HG03354 (cell line): ENCODE data around the gene GPHB5.
A peak's percentile ranks its signal among the peaks of the same experiment; 100 is the strongest.
"Not testable (repeated sequence)": the region's sequence is repeated elsewhere in the genome, so short reads cannot be mapped to it uniquely, and the experiment has no call there.

Source experiments
- ATAC-seq: cut with Tn5 transposase; IDR thresholded peaks from one replicate; pipeline ENCODE4 v1.9.1; 2021; ENCODE audit warnings: mild to moderate bottlenecking; ENCODE audit not compliant: unreplicated experiment, poor library complexity, severe bottlenecking

GPHB5 gene

DNA sequence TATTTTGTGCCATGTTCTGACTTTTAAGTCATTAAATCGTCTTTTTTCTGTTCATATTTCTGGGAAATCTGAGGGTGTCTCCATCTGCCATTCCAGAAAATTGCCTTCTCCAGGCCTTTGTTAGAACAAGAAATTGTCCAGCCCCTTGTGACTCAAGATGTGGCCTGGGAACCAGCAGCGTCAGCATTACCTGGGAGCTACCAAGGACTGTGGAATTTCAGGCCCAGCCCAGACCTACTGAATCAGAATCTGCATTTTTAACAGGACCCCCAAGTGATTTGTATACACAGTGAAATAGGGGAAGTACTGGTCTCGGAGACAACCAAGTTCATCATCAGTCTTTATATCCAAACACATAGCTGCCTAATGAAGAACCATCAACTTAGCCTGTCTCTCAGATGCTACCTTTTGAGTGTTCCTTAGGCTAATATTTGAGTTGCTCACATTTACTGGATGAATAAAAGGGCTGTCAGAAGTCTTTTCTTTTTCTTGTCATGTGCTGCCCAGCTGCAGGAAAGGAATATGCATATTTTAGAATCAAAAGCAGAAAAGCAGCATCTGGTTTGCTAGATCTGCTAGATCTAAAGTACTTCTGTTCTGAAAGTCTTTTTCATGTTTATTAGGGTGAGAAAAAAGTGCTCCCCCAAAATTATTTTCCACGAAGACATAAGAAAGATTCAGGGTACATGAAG lies 21.2 kb downstream of the GPHB5 start:
- no peak for ATAC-seq

DNA sequence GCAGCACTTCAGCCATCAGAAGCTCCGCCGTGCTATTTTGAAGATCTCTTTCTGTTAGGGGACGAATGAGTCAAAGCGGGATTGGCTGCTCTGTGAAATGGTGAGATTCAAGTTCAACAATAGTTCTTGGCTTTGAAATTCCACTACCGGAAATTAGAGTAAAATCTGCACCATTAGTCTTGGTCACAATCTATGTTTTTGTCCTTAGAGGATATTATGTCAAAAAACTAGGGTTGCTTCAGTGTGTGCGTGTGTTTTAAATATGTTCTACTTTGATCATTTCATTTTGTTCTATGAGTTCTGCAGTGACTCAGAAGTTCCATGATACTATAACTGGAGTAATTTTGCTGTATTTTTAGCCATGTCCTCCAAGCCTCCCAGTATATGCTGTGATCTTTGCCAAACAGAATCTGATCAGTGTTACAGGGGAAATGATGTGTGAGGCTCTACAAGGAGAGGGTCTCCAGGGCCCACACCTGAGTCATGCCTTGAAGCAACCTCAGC lies 22.6 kb downstream of the GPHB5 start:
- no peak for ATAC-seq

DNA sequence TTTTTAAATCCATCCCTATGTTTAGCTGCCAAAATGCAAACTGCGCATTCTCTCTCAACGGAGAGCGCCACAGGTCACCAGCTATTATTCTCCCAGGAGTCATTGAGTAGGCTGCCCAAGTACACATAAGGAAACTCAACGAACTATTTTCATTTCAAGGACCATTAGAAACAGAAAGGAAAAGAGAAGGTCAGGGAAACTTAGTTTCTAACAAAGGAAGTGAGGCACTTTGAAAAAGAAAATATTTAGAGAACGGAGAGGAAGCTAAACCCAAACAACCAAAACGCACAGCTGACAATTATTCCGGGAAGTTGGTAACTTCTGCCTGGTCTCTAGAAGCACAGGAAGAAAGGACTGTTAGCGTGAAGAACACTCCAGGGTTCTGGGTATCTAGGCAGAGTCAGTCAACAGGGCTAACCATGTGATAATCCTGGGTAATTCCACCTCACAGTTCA lies 23.5 kb downstream of the GPHB5 start:
- ATAC-seq = no peak

DNA sequence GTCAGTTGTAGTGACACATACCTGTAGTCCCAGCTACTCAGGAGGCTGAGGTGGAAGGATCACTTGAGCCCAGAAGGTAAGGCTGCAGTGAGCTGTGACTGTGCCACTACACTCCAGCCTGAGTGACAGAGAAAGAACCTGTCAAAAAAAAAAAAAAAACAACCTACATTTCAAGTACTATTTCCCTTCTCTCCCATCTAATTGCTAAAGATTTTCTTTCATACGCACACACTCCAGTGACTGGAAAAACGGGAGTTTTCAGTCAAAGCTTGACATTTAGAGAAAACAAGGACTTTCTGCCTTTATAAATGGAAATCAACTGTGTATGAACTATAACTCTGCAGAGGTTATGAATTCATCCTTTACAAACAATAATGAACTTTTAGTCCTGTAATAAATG lies 25.9 kb downstream of the GPHB5 start:
- no peak for ATAC-seq

DNA sequence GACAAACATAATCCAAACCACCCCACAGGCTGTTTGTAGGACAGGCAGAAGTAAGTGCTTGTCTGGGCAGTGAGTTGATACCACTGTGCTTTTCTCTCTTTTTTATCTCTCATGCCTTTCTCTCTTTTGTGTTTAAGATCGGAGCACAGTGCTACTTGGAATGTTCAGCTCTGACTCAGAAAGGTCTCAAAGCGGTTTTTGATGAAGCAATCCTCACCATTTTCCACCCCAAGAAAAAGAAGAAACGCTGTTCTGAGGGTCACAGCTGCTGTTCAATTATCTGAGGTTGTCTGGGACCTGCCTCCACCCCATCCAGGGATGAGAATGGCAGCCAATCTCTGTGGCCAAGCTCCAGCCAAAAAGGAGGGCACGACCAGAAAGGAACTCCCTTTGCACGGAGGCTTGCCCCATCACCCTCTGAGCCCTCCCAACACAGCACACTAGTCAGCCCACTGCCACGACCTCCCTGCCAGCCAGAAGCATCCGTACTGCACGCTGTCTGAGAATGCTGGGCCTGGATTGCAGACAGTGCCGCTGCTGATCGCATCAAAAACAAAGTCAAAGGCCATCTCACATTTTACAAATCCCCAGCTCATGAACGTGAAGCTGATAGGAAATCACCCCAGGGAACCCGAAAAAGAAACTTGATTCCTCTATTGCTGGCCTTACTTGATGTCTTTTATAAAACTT lies 27.8 kb downstream of the GPHB5 start:
- no peak for ATAC-seq

DNA sequence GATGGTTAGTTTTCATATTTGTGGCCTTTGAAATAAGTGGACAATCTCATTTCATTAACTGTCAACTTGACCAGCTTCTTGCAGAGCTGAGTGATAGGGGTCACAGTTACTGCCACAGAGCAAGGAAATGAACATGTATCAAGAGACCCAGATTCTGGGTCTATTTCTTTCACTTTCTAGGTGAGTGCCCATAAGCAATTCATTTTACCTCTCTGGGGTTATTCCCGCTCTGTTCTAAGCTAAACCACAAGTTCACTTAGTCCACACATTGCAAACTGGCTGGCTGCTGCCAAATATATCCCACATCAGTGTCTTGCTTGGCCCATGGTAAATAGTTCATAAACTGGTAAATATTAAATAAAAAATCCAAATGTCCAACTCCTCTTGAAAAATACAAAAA lies 29.9 kb downstream of the GPHB5 start:
- no peak for ATAC-seq

DNA sequence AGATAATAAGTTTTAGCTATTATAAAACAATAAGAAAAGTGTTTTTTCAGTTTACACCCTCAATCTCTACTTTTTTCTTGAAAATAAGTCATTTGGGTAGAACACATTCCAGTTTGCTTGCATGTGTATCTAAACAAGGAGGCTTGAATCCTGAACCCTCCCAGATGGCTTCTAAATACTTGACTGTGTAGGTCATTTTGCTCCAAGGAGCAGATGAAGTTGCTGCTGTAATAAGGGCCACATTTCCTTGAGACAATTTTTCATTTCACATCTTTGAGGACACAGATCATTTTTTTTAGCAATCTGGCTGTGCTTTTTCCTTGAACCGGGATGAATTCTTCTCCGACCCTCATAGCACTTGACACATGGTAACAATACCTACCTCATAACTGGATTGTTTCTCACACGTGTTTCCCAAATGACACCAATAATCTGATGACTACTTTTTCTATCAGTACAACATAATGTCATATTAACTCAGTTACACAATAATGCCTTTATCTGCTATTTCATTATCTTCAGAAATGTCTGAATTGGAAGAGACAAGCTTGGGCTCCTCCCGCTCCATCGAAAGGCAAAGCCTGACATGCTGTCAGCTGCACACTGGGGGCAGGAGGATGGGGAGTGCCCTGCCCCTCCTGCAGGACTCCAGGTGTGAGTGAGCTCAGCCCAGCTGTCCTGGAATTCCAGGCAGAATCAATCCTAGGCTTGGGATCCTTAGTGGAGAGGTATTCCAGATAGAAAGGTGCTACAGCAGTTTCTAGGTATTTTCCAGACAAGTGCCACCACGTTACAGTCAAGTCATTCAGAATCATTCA lies 30.9 kb downstream of the GPHB5 start:
- no peak for ATAC-seq

DNA sequence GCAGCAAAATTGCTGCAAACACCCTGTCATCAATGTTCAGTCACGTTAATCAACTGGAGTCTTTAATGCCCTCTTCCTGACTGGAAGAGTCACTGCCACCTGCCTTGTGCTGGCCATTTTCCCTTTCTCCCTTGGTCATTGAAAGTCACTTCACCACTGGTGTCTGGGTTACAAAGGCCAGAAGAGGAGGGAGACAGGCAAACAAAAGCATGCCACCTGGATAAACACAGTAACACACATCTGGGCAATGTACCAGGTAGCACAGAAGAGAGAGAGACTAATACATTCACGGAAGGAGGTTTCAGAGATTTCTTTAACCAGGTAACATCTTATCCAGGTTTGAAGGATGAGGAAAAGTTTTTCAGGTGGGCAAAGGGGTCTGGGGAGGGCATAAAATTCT lies 32.7 kb downstream of the GPHB5 start:
- no peak for ATAC-seq

DNA sequence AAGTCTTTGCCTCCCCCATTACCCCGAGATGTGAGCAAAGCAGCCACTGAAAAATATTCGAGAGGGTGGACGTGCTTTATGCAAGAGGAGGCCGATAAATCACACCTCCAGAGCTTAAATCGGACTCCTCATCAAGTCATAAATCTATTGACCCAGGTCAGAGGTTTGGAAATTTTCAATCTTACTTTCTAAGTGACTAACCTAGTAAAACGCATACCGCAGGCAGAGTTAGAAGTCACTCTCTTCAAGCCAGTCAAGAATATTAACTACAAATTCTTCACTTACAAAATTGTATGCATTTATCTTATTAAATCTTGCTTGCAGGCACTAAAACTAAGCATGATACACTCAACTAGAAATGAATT lies 34.9 kb downstream of the GPHB5 start:
- no peak for ATAC-seq

DNA sequence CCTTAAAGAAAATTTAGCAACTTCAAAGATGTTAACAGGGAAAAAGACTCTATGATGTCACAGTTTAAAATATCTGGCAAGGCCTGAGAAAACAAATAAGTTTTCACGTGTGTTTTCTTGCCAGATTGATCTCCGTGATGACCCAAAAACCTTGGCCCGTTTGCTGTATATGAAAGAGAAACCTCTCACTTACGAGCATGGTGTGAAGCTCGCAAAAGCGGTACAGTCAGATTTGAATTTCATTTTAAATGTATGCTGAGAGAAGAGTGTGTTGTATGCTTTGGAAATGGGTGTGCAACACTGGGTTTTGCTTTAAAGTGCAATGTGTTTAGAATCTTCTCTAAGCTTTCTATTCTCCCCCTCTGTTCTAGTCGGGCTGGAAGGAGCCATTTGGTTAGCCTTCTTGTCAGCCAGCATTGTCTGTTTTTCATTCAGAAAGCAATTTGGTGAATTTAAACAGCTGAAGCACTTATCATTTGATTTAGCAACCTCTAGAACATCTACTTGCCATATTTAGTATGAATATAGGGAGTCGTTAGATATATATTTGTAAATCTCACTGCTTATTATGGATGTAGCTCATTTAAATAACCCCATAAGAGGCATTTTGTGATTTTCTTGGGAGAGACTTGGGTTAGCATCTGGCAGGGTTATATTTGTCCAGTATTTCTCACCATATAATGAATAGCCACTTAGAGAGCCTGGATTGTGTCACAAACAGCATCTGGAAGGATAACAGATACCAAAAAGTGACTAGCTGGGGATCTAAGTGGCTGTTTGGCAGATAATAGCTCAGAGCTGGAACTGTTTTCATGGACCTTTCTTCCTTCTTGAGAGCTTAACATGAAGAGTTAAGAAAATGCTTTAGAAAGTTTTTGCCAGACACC lies 35.5 kb downstream of the GPHB5 start:
- ATAC-seq = no peak

DNA sequence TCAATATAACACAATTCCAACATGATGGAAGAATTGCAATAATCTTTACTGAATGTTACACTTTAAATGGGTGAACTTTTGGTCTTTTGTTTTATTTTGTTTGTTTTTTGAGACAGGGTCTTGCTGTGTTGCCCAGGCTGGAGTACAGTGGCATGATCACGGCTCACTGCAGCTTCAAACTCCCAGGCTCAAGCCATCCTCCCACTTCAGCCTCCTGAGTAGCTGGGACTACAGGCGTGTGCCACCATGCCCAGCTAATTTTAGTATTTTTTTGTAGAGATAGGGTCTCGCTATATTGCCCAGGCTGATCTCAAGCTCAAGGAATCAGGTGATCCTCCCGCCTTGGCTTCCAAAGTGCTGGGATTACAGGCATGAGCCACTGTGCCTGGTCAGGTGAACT lies 38.8 kb downstream of the GPHB5 start:
- not testable (repeated sequence) for ATAC-seq

DNA sequence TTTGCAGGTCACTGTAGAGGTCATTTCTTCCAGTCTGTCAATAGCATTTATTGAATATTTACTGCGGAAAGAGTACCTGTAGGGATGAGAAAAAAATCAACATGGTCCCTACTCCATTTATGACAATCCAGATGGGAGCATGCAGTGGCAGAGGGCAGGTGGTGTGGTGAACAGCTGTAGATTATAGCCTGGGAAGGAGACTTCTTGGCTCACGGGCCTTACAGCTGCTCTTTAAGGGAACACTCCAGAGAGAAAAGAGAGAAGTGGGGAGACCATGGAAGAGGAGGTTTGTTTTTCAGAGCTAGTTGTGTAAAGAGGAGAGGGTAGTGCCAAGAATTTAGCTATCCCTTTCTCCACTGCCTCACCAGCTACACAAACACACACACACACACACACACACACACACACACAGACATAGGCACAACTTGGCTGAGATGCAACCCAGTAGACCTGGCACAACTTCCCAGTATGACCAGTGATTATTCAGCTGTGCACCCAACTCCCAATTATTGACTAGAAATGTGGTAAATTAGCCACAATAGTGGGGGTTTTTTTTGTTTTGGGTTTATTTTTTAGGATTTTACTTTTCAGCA lies 41.0 kb downstream of the GPHB5 start:
- no peak for ATAC-seq

DNA sequence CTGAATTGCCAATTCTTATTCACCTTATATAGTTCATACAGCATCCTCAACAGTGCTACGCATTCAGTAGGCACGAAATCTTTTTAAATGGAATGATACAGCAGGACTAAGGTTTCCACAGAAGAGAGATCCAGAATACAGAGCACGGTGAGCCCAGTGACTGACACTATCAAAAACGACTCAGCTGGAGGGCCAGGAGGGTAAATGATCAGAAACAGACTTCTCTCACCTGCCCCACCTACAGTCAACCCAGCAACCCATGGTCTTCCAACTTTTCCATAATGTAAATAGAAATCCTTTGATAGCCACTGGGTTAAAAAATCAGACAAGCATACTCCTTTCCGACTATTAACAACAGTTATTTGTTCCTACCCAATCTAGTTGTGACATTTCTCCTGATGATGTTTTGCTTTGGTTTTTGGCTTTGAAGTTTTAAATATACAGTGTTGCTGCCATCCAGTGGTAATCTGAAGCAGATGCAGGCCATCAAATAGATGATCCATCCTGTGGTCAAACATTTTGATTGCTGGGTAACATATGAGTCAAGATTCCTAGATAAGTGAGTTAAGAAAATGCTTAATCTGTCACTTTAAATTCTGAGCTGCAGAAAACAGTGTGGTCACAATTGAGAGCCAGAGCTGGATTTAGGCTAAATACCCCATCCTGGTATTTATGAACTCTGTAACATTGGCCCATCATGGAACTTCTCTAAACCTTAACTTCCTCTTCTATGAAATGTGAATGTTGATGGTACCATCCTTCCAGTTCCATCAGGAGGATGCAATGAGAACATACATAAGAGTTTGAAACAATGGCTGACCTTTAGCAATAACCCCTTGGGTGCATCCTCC lies 42.0 kb downstream of the GPHB5 start:
- ATAC-seq = peak; percentile 78

DNA sequence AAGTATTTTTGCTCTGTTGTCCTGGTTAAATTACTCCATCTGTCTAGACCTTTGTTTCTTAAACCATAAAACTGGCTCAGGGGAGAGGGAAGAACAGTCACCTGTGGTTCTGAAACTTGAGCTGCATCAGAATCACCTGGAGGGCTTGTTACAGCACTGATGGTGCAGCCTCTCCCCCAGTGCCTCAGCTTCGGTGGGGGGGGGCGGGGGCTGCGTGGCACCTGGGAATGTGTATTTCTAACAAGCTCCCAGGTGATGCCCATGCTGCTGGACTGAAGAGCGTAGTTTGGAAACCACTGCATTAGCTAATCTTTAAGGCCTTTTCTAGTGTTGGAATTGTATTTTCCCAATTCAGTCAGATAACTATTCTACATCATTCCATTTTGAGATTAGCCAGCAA lies 42.7 kb downstream of the GPHB5 start:
- ATAC-seq = no peak

DNA sequence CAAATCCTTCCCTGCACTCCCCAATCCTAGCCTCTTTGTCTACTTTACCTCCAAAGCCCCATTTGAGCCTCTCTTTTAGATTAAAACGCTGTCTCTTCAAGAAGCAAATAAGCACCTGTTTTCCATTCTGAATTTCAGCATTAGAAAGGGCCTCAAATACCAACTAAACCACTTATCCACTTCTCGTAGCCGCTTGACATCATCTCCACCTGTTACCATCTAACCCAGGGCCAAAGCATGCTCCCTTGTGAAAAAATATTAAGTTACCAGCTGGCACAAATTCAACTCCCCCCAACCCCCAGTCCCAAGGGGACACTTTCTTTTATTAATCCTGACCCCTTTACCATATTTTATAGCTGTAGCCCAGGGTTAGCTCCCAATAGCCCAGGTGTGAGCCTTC lies 43.1 kb downstream of the GPHB5 start:
- no peak for ATAC-seq

DNA sequence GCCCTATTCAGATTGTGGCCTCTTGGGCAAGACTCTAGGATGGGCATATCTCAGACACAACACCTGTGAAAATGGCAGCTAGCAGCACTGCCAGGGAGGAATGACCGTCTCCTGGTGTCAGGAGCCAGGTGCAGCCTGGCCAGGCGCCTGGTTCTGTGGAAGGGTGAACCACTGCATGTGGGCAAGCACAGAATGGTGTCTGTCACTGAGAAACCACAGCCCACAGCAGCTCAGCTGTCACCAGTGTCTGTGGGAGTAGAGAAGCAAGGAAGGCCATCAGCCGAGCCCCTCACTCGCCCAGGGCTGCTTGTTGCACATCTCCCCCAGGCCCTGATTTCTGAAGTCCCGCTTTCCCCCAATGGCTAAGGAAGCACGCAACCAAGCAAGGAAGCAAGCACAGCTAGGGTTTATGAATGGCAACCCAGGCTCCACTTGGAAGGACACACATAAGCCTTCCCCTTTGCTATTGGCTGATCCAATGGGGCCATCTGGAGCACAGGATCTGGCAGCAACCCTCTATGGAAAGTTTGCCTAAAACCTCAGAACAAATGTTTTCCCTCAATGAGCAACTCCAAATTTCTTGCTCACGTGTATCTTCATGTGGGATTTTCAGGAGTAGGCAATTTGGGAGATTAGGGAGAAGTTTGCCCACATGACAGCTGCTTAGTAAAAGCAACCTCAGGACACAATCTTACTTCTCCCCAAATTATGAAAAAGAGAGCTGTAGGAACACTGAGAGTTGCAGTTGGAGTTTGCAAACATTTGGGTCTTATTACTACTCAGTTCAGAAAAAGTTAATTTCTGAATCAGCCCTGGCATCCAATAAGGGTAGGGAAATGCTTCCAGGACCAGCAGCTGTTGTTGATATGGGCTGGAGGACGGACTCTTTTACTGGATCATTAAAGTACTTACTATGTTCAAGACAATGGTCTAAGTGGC lies 44.7 kb downstream of the GPHB5 start:
- no peak for ATAC-seq

DNA sequence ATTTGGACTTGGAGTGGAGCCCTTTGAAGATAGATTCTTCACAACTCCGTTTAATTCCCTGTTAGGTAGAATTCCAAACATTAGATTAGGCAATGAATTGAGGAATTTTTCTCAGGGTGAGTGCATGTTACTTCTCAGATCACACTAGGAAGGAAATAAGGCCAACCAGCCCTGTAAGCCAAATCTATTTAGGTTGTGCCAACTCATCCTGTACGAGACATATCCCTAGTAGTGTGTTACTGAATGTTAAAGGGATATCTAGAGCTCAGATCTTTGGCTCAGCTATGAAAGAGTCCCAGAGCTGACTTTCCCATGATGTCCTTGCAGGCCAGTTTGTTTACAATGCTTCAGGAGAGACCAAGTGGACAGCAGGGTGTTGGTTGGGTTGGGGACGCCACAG lies 45.6 kb downstream of the GPHB5 start:
- ATAC-seq = no peak
